ENCODE measurements around the gene CBR3. TPM values are rescaled to one million over a fixed set of nuclear protein-coding genes. Genes with fewer than 3 reads are reported as not detected.

CBR3 gene
- total RNA-seq, 1 experiment from 2014 or later: 20.1 TPM

DNA sequence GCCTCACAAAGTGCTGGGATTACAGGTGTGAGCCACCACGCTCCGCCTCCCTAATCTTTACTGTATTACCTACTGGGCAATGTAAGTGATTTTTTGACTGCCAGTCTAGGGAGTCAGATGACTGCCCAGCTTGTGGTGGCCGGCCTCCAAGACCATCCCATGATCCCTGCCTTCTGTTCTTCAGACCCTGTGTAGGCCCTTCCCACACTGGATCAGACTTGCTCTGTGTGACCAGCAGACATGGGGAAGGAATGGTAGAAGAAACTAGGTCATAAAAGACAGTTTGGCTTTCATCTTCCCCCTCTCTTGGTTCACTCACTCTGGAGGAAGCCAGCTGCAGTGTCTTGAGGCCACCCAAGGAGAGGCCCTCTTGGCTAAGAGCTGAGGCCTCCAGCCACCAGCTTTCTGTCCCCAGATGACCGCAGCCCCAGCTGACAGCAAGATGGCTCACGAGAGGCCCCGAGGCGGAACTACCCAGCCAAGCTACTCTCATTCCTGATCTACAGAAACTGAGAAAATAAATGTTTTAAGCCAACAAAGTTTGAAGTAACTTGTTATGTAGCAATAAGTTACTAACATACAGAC lies 14.5 kb upstream of the CBR3 start:
- H3K27ac ChIP-seq: no peak overlapping the region
- H2AFZ ChIP-seq: no peak overlapping the region
- POLR2A ChIA-PET (ENCODE audit: unreplicated experiment): no interaction called here
- intact Hi-C loops (cut with micrococcal nuclease; ENCODE audit: unreplicated experiment): no loop called here
- no peak overlapping the region for H3K4me2 ChIP-seq
- H3K9me2 ChIP-seq (ENCODE audit: insufficient read depth): no peaks in the 10 kb centered on the region
- TF ChIP-seq, protein P1, sequence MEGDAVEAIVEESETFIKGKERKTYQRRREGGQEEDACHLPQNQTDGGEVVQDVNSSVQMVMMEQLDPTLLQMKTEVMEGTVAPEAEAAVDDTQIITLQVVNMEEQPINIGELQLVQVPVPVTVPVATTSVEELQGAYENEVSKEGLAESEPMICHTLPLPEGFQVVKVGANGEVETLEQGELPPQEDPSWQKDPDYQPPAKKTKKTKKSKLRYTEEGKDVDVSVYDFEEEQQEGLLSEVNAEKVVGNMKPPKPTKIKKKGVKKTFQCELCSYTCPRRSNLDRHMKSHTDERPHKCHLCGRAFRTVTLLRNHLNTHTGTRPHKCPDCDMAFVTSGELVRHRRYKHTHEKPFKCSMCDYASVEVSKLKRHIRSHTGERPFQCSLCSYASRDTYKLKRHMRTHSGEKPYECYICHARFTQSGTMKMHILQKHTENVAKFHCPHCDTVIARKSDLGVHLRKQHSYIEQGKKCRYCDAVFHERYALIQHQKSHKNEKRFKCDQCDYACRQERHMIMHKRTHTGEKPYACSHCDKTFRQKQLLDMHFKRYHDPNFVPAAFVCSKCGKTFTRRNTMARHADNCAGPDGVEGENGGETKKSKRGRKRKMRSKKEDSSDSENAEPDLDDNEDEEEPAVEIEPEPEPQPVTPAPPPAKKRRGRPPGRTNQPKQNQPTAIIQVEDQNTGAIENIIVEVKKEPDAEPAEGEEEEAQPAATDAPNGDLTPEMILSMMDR (conservative IDR thresholded peaks at IDR 0.05): no peak
- no peak for TF ChIP-seq EZH2 (IDR thresholded peaks at IDR 0.05; ENCODE audit: low read depth)
- peaks cover 6% of the 10 kb centered on the region; the same call in 1 of the 2 replicates for H3F3A ChIP-seq (ENCODE audit: insufficient read depth, low read depth)
- no peaks in the 10 kb centered on the region for H3K9me3 ChIP-seq (ENCODE audit: insufficient read depth, low read depth)
- CTCF ChIA-PET: no interaction called here
- DNase-seq: no peak
- H3K79me2 ChIP-seq (ENCODE audit: low read depth): no peaks in the 10 kb centered on the region
- no peaks in the 10 kb centered on the region for H4K20me1 ChIP-seq (ENCODE audit: insufficient read depth)
- H3K4me3 ChIP-seq: no peak overlapping the region
- H3K4me1 ChIP-seq (replicated peaks; ENCODE audit: insufficient read depth): no peaks in the 10 kb centered on the region
- no peaks in the 10 kb centered on the region for H3K36me3 ChIP-seq (ENCODE audit: low read depth)
- BruUV-seq (replicated peaks): no TSS peak
- H3K27me3 ChIP-seq (ENCODE audit: insufficient read depth, low read depth): no peaks in the 10 kb centered on the region

DNA sequence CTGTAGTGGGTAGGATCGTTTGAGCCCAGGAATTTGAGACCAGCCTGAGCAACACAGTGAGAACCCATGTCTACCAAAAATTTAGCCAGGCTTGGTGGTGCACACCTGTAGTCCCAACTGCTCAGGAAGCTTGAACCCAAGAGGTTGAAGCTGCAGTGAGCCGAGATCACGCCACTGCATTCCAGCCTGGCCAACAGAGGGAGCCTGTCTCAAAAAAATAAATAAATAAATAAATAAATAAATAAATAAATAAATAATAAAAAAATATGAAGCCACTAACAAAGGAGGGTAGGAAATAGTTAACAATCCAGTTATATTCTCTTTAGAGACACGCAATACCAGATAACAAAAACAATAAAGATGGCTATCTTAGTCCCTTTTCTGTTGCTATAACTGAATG lies 11.9 kb upstream of the CBR3 start:
- H3K36me3 ChIP-seq (ENCODE audit: low read depth): no peaks in the 10 kb centered on the region
- H3K9me3 ChIP-seq (ENCODE audit: insufficient read depth, low read depth): no peaks in the 10 kb centered on the region
- no peaks in the 10 kb centered on the region for H3K79me2 ChIP-seq (ENCODE audit: low read depth)
- DNase-seq: no peak
- peaks cover 16% of the 10 kb centered on the region for H3F3A ChIP-seq (ENCODE audit: insufficient read depth, low read depth)
- ChIA-PET CTCF (no interaction called here), POLR2A (ENCODE audit: unreplicated experiment) (no interaction called here)
- no peak overlapping the region for H3K27ac ChIP-seq
- peaks cover 15% of the 10 kb centered on the region for H3K4me1 ChIP-seq (replicated peaks; ENCODE audit: insufficient read depth)
- H3K4me3 ChIP-seq: no peak overlapping the region
- no peaks in the 10 kb centered on the region for H4K20me1 ChIP-seq (ENCODE audit: insufficient read depth)
- TF ChIP-seq, protein P1 (conservative IDR thresholded peaks at IDR 0.05): peak; percentile 35; the same call in 1 of the 2 replicates
- TF ChIP-seq EZH2 (IDR thresholded peaks at IDR 0.05; ENCODE audit: low read depth): no peak
- intact Hi-C loops (cut with micrococcal nuclease; ENCODE audit: unreplicated experiment): no loop called here
- no peaks in the 10 kb centered on the region for H3K27me3 ChIP-seq (ENCODE audit: insufficient read depth, low read depth)
- H3K9me2 ChIP-seq (ENCODE audit: insufficient read depth): no peaks in the 10 kb centered on the region
- H2AFZ ChIP-seq: no peak overlapping the region
- H3K4me2 ChIP-seq: no peak overlapping the region
- no TSS peak for BruUV-seq (replicated peaks)

DNA sequence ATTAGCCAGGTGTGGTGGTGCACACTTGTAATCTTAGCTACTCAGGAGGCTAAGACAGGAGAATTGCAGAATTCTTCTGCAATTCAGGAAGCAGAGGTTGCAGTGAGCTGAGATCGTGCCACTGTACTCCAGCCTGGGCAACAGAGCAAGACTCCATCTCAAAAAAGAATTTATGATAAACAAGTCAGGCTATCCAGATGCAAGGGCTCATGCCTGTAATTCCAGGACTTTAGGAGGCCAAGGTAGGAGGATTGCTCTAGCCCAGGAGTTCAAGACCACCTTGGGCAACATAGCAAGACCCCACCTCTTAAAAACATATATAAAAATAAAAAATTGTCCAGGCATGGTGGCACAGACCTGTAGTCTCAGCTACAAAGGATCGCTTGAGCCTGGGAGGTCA lies 10.5 kb upstream of the CBR3 start:
- no TSS peak for BruUV-seq (replicated peaks)
- no peak for DNase-seq
- no peaks in the 10 kb centered on the region for H3K79me2 ChIP-seq (ENCODE audit: low read depth)
- ChIA-PET POLR2A (ENCODE audit: unreplicated experiment) (no interaction called here), CTCF (no interaction called here)
- H2AFZ ChIP-seq: no peak overlapping the region
- no peak overlapping the region for H3K4me3 ChIP-seq
- intact Hi-C loops (cut with micrococcal nuclease; ENCODE audit: unreplicated experiment): no loop called here
- no peak overlapping the region for H3K27ac ChIP-seq
- H3K9me3 ChIP-seq (ENCODE audit: insufficient read depth, low read depth): no peaks in the 10 kb centered on the region
- TF ChIP-seq, protein P1 (conservative IDR thresholded peaks at IDR 0.05): no peak
- TF ChIP-seq EZH2 (IDR thresholded peaks at IDR 0.05; ENCODE audit: low read depth): no peak
- no peaks in the 10 kb centered on the region for H3K36me3 ChIP-seq (ENCODE audit: low read depth)
- no peak overlapping the region for H3K4me2 ChIP-seq
- no peaks in the 10 kb centered on the region for H3K9me2 ChIP-seq (ENCODE audit: insufficient read depth)
- no peaks in the 10 kb centered on the region for H3K27me3 ChIP-seq (ENCODE audit: insufficient read depth, low read depth)
- H4K20me1 ChIP-seq (ENCODE audit: insufficient read depth): no peaks in the 10 kb centered on the region
- peaks cover 15% of the 10 kb centered on the region for H3K4me1 ChIP-seq (replicated peaks; ENCODE audit: insufficient read depth)
- peaks cover 16% of the 10 kb centered on the region for H3F3A ChIP-seq (ENCODE audit: insufficient read depth, low read depth)

Measured in PC-9 (cell line).